Retina (tissue), 1 donor: ENCODE measurements around the gene AOAH.
"Not testable (repeated sequence)": the region's sequence is repeated elsewhere in the genome, so short reads cannot be mapped to it uniquely, and the experiment has no call there.

Experiments
- DNase-seq: peaks from one replicate; pipeline ENCODE4 v3.0.0-alpha.2; 2016

The AOAH gene

GRCh38 chr7:36736090-36736898 lies 12.0 kb upstream of the AOAH start:
- DNase-seq = no peak

GRCh38 chr7:36735172-36735571 lies 10.9 kb upstream of the AOAH start:
- no peak for DNase-seq

- DNase-seq = no peak
These were observed 10.4 kb upstream of the AOAH start for GRCh38 chr7:36734731-36735130.

- DNase-seq = no peak
These were observed 9.1 kb upstream of the AOAH start for GRCh38 chr7:36733411-36733810.

- DNase-seq = no peak
These were observed 8.5 kb upstream of the AOAH start for GRCh38 chr7:36732806-36733205.

GRCh38 chr7:36730046-36730445 lies 5.8 kb upstream of the AOAH start:
- no peak for DNase-seq

- no peak for DNase-seq
These were observed 3.8 kb upstream of the AOAH start for GRCh38 chr7:36728143-36728542.

- peak; percentile 42 for DNase-seq
These were observed 2.7 kb upstream of the AOAH start for GRCh38 chr7:36726806-36727503.

- DNase-seq = no peak
These were observed 2.0 kb upstream of the AOAH start for GRCh38 chr7:36726311-36726710.

- DNase-seq = no peak
These were observed 702 bp upstream of the AOAH start for GRCh38 chr7:36724996-36725395.

GRCh38 chr7:36723291-36723690 lies 1.0 kb downstream of the AOAH start:
- DNase-seq = no peak

- DNase-seq = no peak
These were observed 5.1 kb downstream of the AOAH start for GRCh38 chr7:36719083-36719632.

GRCh38 chr7:36717586-36717985 lies 6.7 kb downstream of the AOAH start:
- DNase-seq = no peak

GRCh38 chr7:36716802-36717201 lies 7.5 kb downstream of the AOAH start:
- not testable (repeated sequence) for DNase-seq

- no peak for DNase-seq
These were observed 12.3 kb downstream of the AOAH start for GRCh38 chr7:36712015-36712414.

GRCh38 chr7:36711256-36711655 lies 13.0 kb downstream of the AOAH start:
- DNase-seq = no peak

- DNase-seq = no peak
These were observed 14.0 kb downstream of the AOAH start for GRCh38 chr7:36710186-36710791.

- DNase-seq = no peak
These were observed 15.5 kb downstream of the AOAH start for GRCh38 chr7:36708767-36709166.

- DNase-seq = no peak
These were observed 16.4 kb downstream of the AOAH start for GRCh38 chr7:36707898-36708297.

- no peak for DNase-seq
These were observed 16.8 kb downstream of the AOAH start for GRCh38 chr7:36707465-36707864.

GRCh38 chr7:36703860-36704259 lies 20.4 kb downstream of the AOAH start:
- DNase-seq = not testable (repeated sequence)

- DNase-seq = no peak
These were observed 31.8 kb downstream of the AOAH start for GRCh38 chr7:36692456-36692855.

GRCh38 chr7:36691983-36692382 lies 32.3 kb downstream of the AOAH start:
- no peak for DNase-seq
